ENCODE measurements around the gene CP.

DNA sequence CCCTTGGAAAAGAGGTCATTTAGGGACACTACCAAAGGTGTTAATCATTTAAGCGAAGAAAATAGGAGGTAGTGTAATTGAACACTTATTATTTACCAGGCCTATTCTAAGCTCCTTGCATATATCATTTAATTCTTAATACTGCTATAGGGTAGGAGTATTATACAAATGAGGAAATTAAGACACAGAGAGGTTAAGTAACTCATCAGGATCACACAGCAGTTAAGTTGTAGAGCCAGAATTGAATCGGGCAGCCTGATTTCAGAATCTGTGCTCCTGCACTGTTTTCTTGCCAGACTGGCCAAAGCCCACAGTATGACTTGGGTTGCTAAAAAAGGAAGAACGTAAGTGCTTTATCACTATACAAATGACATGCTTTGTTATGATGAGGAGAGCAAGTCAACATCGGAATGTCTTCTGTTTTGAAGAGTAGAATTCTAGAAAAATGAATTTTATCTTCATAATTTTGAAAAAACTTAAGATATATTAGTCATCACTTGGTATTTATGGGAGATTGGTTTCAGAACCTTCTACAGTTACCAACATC is 60.8 kb downstream of the CP start:
- TF ChIP-seq, protein P1, sequence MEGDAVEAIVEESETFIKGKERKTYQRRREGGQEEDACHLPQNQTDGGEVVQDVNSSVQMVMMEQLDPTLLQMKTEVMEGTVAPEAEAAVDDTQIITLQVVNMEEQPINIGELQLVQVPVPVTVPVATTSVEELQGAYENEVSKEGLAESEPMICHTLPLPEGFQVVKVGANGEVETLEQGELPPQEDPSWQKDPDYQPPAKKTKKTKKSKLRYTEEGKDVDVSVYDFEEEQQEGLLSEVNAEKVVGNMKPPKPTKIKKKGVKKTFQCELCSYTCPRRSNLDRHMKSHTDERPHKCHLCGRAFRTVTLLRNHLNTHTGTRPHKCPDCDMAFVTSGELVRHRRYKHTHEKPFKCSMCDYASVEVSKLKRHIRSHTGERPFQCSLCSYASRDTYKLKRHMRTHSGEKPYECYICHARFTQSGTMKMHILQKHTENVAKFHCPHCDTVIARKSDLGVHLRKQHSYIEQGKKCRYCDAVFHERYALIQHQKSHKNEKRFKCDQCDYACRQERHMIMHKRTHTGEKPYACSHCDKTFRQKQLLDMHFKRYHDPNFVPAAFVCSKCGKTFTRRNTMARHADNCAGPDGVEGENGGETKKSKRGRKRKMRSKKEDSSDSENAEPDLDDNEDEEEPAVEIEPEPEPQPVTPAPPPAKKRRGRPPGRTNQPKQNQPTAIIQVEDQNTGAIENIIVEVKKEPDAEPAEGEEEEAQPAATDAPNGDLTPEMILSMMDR (IDR thresholded peaks at IDR 0.05) = no peak
- TF ChIP-seq POLR2A (IDR thresholded peaks at IDR 0.05) (no peak), POLR2AphosphoS5 (IDR thresholded peaks at IDR 0.05) (no peak)

All from upper lobe of left lung (tissue), 4 donors.